Cardiac fibroblast (primary cell): ENCODE measurements around the gene IL17RE.
"Not testable (repeated sequence)": the region's sequence is repeated elsewhere in the genome, so short reads cannot be mapped to it uniquely, and the experiment has no call there.

Source experiments
- DNase-seq, 2 donors: peaks; one replicate each; pipeline versions ENCODE4 v3.0.0 to v3.0.0-alpha.2; 2010; ENCODE audit warnings: low read depth in 2 of 2
- H3K4me3 ChIP-seq, 2 donors: replicated peaks in 1 of 2; 1 replicate in 1 of 2; 2 replicates in 1 of 2; pipeline ENCODE4 v1.5.1; 2011; ENCODE audit warnings: low read depth in 2 of 2, low read length in 2 of 2, mild to moderate bottlenecking in 2 of 2, moderate library complexity in 1 of 2
- TF ChIP-seq, protein P1 (sequence below): IDR thresholded peaks from one replicate; pipeline ENCODE4 v1.5.1; 2011; ENCODE audit warnings: low read depth, mild to moderate bottlenecking, low read length, inconsistent platforms

The IL17RE gene

GRCh38 chr3:9899289-9899791, 3.3 kb upstream of the IL17RE start:
- H3K4me3 ChIP-seq: no peak overlapping the region
- no peak for DNase-seq
- TF ChIP-seq, protein P1, sequence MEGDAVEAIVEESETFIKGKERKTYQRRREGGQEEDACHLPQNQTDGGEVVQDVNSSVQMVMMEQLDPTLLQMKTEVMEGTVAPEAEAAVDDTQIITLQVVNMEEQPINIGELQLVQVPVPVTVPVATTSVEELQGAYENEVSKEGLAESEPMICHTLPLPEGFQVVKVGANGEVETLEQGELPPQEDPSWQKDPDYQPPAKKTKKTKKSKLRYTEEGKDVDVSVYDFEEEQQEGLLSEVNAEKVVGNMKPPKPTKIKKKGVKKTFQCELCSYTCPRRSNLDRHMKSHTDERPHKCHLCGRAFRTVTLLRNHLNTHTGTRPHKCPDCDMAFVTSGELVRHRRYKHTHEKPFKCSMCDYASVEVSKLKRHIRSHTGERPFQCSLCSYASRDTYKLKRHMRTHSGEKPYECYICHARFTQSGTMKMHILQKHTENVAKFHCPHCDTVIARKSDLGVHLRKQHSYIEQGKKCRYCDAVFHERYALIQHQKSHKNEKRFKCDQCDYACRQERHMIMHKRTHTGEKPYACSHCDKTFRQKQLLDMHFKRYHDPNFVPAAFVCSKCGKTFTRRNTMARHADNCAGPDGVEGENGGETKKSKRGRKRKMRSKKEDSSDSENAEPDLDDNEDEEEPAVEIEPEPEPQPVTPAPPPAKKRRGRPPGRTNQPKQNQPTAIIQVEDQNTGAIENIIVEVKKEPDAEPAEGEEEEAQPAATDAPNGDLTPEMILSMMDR: no peak

DNA sequence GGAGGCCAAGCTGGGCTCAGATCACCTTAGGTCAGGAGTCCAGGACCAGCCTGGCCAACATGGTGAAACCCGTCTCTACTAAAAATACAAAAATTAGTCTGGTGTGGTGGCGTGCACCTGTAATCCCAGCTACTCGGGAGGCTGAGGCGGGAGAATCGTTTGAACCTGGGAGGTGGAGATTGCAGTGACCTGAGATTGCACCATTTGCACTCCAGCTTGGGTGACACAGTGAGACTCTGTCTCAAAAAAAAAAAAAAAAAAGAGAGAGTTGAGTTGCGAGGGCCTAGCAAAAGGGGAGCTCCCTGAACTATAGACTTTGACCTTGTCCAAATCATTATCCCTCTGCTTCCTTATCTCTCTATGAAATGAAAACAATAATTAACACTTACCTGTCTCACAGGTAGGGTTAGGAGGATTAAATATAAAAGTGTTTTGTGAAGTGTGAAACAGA, 1.7 kb upstream of the IL17RE start:
- DNase-seq: not testable (repeated sequence)

GRCh38 chr3:9901967-9902366, 681 bp upstream of the IL17RE start:
- H3K4me3 ChIP-seq: no peak overlapping the region
- no peak for DNase-seq
- TF ChIP-seq, protein P1: no peak

More for the DNA sequence above, 1.7 kb upstream of the IL17RE start:
- H3K4me3 ChIP-seq: not testable (repeated sequence)

DNA sequence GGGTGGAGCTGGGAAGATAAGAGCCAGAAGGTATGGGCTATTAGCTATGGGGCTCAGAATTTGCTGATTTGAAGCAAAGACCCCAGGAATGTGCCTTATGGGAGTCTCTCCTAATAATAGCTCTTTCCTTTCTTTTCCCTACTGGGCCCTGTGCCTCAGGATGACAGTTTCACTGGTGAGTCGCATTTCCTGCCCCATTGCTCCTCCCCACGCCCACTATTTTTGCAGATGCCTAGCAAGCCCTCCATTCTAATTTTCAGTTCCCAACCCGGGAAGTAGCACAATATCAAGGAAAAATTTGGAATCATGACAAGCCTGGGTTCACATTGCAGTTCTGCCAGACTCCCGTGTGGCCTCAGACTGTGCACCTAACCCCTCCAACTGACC, 583 bp downstream of the IL17RE start:
- DNase-seq: peak in 1 of 2 donors; percentile 44
- H3K4me3 ChIP-seq: peak overlapping the region in 1 of 2 donors; percentile 22
- TF ChIP-seq, protein P1: no peak

GRCh38 chr3:9903904-9904303, 1.3 kb downstream of the IL17RE start:
- no peak overlapping the region for H3K4me3 ChIP-seq
- TF ChIP-seq, protein P1: no peak
- no peak for DNase-seq

- TF ChIP-seq, protein P1: no peak
- no peak for DNase-seq
- H3K4me3 ChIP-seq: no peak overlapping the region
Measured at GRCh38 chr3:9906480-9906879, 3.8 kb downstream of the IL17RE start.

GRCh38 chr3:9908286-9908685, 5.6 kb downstream of the IL17RE start:
- TF ChIP-seq, protein P1: no peak
- H3K4me3 ChIP-seq: no peak overlapping the region
- DNase-seq: no peak
